ENCODE data around the gene ADGRF5. TPM values are rescaled to one million over a fixed set of nuclear protein-coding genes. Genes with fewer than 3 reads are reported as not detected.

ADGRF5 gene
- total and polyA plus RNA-seq, 2 experiments from 2014 or later, result 0.70 to 2.0 TPM

DNA sequence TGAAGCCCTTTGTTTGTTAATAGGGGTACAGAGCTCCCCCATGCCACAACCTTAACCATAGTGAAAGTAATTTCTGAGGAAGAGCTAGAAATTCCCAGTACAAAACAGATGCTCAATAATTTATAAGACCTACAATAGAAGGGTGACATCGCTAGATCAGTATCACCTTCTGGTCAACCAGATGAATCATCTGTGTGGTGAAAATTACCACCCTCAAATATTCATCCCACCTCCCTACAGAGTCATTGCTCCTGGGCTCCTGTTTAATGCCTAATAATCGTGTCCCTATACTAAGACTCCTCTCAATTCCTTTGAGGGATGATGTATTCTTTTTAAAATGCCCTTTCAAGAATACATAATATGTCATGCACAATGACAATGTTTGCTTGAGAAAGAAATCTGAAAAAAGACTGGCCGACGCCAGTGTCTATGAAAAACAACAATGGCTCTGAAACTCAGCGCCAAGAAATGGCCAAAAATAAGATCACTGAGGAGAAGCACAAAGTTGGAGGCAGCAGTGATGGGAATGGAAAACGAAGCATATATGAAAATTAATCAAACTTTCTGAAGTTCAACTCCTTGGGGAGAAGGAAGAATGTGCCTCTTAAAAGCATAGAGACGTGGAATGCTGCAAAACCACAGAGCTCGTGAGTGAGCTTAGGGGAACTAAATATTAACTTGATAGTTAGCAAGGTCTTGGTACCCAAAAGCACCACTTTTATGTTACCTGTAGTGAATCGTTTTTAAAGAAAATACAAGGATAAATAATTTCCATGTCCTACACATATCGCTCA, 11.0 kb upstream of the ADGRF5 start:
- no peaks in the 10 kb centered on the region for H3K4me1 ChIP-seq (ENCODE audit: insufficient read depth)
- DNase-seq (ENCODE audit: low spot score), result no peak
- no peak overlapping the region for H3K27ac ChIP-seq

GRCh38 chr6:46931416-46931815, 9.7 kb upstream of the ADGRF5 start:
- no peak overlapping the region for H3K27ac ChIP-seq
- no peaks in the 10 kb centered on the region for H3K4me1 ChIP-seq (ENCODE audit: insufficient read depth)
- no peaks in the 10 kb centered on the region for H3K36me3 ChIP-seq (replicated peaks; ENCODE audit: insufficient read depth, low read depth)
- 86% methylated on average over 2 of the region's 2 CpGs for WGBS (ENCODE audit: low lambda C conversion rate, missing lambda C conversion rate)
- H3K9me2 ChIP-seq (replicated peaks; ENCODE audit: insufficient read depth), result no peaks in the 10 kb centered on the region
- no peaks in the 10 kb centered on the region for H3K9me3 ChIP-seq (ENCODE audit: low read depth)
- H3K27me3 ChIP-seq, result no peaks in the 10 kb centered on the region
- no peaks in the 10 kb centered on the region for H3K79me2 ChIP-seq
- H2AFZ ChIP-seq, result no peak overlapping the region
- TF ChIP-seq EZH2phosphoT487 (IDR thresholded peaks at IDR 0.05; ENCODE audit: low read depth, severe bottlenecking, unreplicated experiment), result no peak
- no peak for TF ChIP-seq EZH2 (IDR thresholded peaks at IDR 0.05; ENCODE audit: borderline replicate concordance)
- no peak for TF ChIP-seq CTCF (IDR thresholded peaks at IDR 0.05; ENCODE audit: poor library complexity)
- H4K20me1 ChIP-seq (ENCODE audit: insufficient read depth, poor library complexity, severe bottlenecking), result no peaks in the 10 kb centered on the region
- DNase-seq (ENCODE audit: low spot score), result no peak
- H3K4me3 ChIP-seq, result no peak overlapping the region
- no peak overlapping the region for H3K4me2 ChIP-seq

More for the DNA sequence above, 11.0 kb upstream of the ADGRF5 start:
- no peaks in the 10 kb centered on the region for H3K9me3 ChIP-seq (ENCODE audit: low read depth)
- WGBS (ENCODE audit: low lambda C conversion rate, missing lambda C conversion rate), result 79% methylated on average over 10 of the region's 10 CpGs
- no peaks in the 10 kb centered on the region for H4K20me1 ChIP-seq (ENCODE audit: insufficient read depth, poor library complexity, severe bottlenecking)
- H3K4me3 ChIP-seq, result no peak overlapping the region
- no peaks in the 10 kb centered on the region for H3K79me2 ChIP-seq
- no peaks in the 10 kb centered on the region for H3K9me2 ChIP-seq (replicated peaks; ENCODE audit: insufficient read depth)
- TF ChIP-seq CTCF (IDR thresholded peaks at IDR 0.05; ENCODE audit: poor library complexity), result no peak
- TF ChIP-seq EZH2phosphoT487 (IDR thresholded peaks at IDR 0.05; ENCODE audit: low read depth, severe bottlenecking, unreplicated experiment), result no peak
- no peak for TF ChIP-seq EZH2 (IDR thresholded peaks at IDR 0.05; ENCODE audit: borderline replicate concordance)
- no peaks in the 10 kb centered on the region for H3K27me3 ChIP-seq
- H3K36me3 ChIP-seq (replicated peaks; ENCODE audit: insufficient read depth, low read depth), result no peaks in the 10 kb centered on the region
- no peak overlapping the region for H3K4me2 ChIP-seq
- H2AFZ ChIP-seq, result no peak overlapping the region

DNA sequence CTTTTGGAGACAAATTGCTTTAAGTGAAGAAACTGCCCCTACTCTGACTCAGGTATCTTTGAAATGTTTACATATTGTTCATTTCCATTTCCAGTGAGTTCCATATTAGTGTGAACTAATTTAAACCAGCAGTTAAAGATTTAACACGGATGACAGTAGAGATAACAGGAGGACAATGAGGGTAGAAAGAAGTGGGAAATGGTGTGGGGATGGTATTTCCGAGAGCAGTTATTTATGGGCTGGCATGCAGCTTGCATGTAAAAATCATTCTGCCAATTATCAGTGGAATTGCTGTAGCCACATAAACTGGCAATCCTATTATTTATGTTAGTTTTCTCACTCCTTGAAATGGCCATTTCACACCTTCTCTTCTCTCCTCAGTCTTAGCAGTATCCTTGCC, 8.6 kb upstream of the ADGRF5 start:
- H3K9me2 ChIP-seq (replicated peaks; ENCODE audit: insufficient read depth), result no peaks in the 10 kb centered on the region
- H3K4me1 ChIP-seq (ENCODE audit: insufficient read depth), result no peaks in the 10 kb centered on the region
- H2AFZ ChIP-seq, result no peak overlapping the region
- H3K36me3 ChIP-seq (replicated peaks; ENCODE audit: insufficient read depth, low read depth), result no peaks in the 10 kb centered on the region
- no peaks in the 10 kb centered on the region for H3K9me3 ChIP-seq (ENCODE audit: low read depth)
- no peak overlapping the region for H3K4me2 ChIP-seq
- H3K79me2 ChIP-seq, result no peaks in the 10 kb centered on the region
- 70% methylated on average over 2 of the region's 2 CpGs for WGBS (ENCODE audit: low lambda C conversion rate, missing lambda C conversion rate)
- TF ChIP-seq CTCF (IDR thresholded peaks at IDR 0.05; ENCODE audit: poor library complexity) (no peak), EZH2phosphoT487 (IDR thresholded peaks at IDR 0.05; ENCODE audit: low read depth, severe bottlenecking, unreplicated experiment) (no peak), EZH2 (IDR thresholded peaks at IDR 0.05; ENCODE audit: borderline replicate concordance) (no peak)
- H3K27ac ChIP-seq, result no peak overlapping the region
- no peak for DNase-seq (ENCODE audit: low spot score)
- no peaks in the 10 kb centered on the region for H4K20me1 ChIP-seq (ENCODE audit: insufficient read depth, poor library complexity, severe bottlenecking)
- no peak overlapping the region for H3K4me3 ChIP-seq
- H3K27me3 ChIP-seq, result no peaks in the 10 kb centered on the region

Measured in hepatocyte (in vitro differentiated cells).